Brain microvascular endothelial cell (primary cell): ENCODE results near the gene MYT1.
A peak's percentile ranks its signal among the peaks of the same experiment; 100 is the strongest.

Experiments used
- DNase-seq: peaks from one replicate; pipeline ENCODE4 v3.0.0-alpha.2; 2020
- H3K27ac ChIP-seq: fragments of 250-450 bp; sonication (Bioruptor Pico); 2 replicates; pipeline ENCODE4 v1.5.1; 2020; ENCODE audit warnings: mild to moderate bottlenecking, moderate library complexity
- H3K27me3 ChIP-seq: fragments of 250-450 bp; sonication (Bioruptor Pico); replicated peaks from 2 replicates; pipeline ENCODE4 v1.5.1; 2020; ENCODE audit warnings: mild to moderate bottlenecking
- H3K36me3 ChIP-seq: fragments of 250-450 bp; sonication (Bioruptor Pico); replicated peaks from 2 replicates; pipeline ENCODE4 v1.5.1; 2020; ENCODE audit warnings: mild to moderate bottlenecking
- H3K4me3 ChIP-seq: 2 replicates; pipeline ENCODE4 v1.5.1; 2011; ENCODE audit warnings: low read depth, mild to moderate bottlenecking, control low read depth, low read length, moderate library complexity
- CTCF ChIP-seq: IDR thresholded peaks from 2 replicates; pipeline ENCODE4 v1.5.1; 2011; ENCODE audit warnings: low read depth, mild to moderate bottlenecking, moderate library complexity, low read length, control low read depth, inconsistent platforms; ENCODE audit errors: missing control alignments
- in situ Hi-C: cut with HindIII; loops from 2 replicates; pipeline ENCODE4 v1.10.0; 2017; ENCODE audit warnings: low sequenced_read_pairs, low pct_ligation_motif_present

The MYT1 gene

GRCh38 chr20:64261138-64261537, 96.9 kb downstream of the MYT1 start:
- no peak for TF ChIP-seq CTCF
- in situ Hi-C loops, result no loop called here

GRCh38 chr20:64264091-64264490, 99.8 kb downstream of the MYT1 start:
- Histone ChIP-seq H3K36me3 (peaks cover 2% of the 10 kb centered on the region), H3K4me3 (no peak overlapping the region), H3K27ac (no peak overlapping the region), H3K27me3 (no peaks in the 10 kb centered on the region)
- in situ Hi-C loops, result no loop called here
- DNase-seq, result no peak
- TF ChIP-seq CTCF, result no peak

More at GRCh38 chr20:64261138-64261537, 96.9 kb downstream of the MYT1 start:
- H3K27me3 ChIP-seq, result no peaks in the 10 kb centered on the region
- H3K36me3 ChIP-seq, result no peaks in the 10 kb centered on the region
- H3K27ac ChIP-seq, result no peak overlapping the region
- no peak overlapping the region for H3K4me3 ChIP-seq
- peak; percentile 12 for DNase-seq

GRCh38 chr20:64265201-64265600, 100.9 kb downstream of the MYT1 start:
- no peak overlapping the region for H3K4me3 ChIP-seq
- peaks cover 2% of the 10 kb centered on the region for H3K36me3 ChIP-seq
- DNase-seq, result no peak
- no peak overlapping the region for H3K27ac ChIP-seq
- no peak for TF ChIP-seq CTCF
- no peaks in the 10 kb centered on the region for H3K27me3 ChIP-seq
- in situ Hi-C loops, result no loop called here

GRCh38 chr20:64266988-64267387, 102.7 kb downstream of the MYT1 start:
- H3K4me3 ChIP-seq, result no peak overlapping the region
- no peak for DNase-seq
- H3K27me3 ChIP-seq, result no peaks in the 10 kb centered on the region
- H3K27ac ChIP-seq, result no peak overlapping the region
- in situ Hi-C loops, result no loop called here
- TF ChIP-seq CTCF, result no peak
- H3K36me3 ChIP-seq, result peaks cover 2% of the 10 kb centered on the region

- in situ Hi-C loops, result no loop called here
- no peaks in the 10 kb centered on the region for H3K27me3 ChIP-seq
- H3K36me3 ChIP-seq, result peaks cover 2% of the 10 kb centered on the region
- no peak for TF ChIP-seq CTCF
- H3K27ac ChIP-seq, result no peak overlapping the region
- no peak overlapping the region for H3K4me3 ChIP-seq
- DNase-seq, result no peak
These were observed 103.9 kb downstream of the MYT1 start for GRCh38 chr20:64268174-64268573.

- in situ Hi-C loops, result no loop called here
These were observed 105.6 kb downstream of the MYT1 start for GRCh38 chr20:64269604-64270411.

More at GRCh38 chr20:64269604-64270411, 105.6 kb downstream of the MYT1 start:
- H3K27me3 ChIP-seq, result no peaks in the 10 kb centered on the region
- no peak for TF ChIP-seq CTCF
- H3K27ac ChIP-seq, result no peak overlapping the region
- DNase-seq, result no peak
- H3K36me3 ChIP-seq, result peaks cover 2% of the 10 kb centered on the region
- H3K4me3 ChIP-seq, result no peak overlapping the region
